HepG2 (cell line): ENCODE results near the gene ATG9A. TPM values are rescaled to one million over a fixed set of nuclear protein-coding genes. Genes with fewer than 3 reads are reported as not detected.

Experiments used
- ARNT2 ChIP-seq: sonication (generic); formaldehyde crosslinking; IDR thresholded peaks from 2 replicates; pipeline ENCODE4 v1.8.0; 2022; ENCODE audit warnings: mild to moderate bottlenecking, low read depth, missing genetic modification reagents, moderate library complexity
- BCL6 ChIP-seq: IDR thresholded peaks from 2 replicates; pipeline ENCODE4 v1.6.1; 2016; ENCODE audit warnings: missing genetic modification reagents, missing compliant biosample characterization
- CC2D1A ChIP-seq: sonication (generic); formaldehyde crosslinking; IDR thresholded peaks from 2 replicates; pipeline ENCODE4 v1.8.1; 2023; ENCODE audit warnings: mild to moderate bottlenecking, missing genetic modification reagents
- HMG20B ChIP-seq: conservative IDR thresholded peaks from 2 replicates; pipeline ENCODE4 v1.6.1; 2016; ENCODE audit warnings: missing genetic modification reagents, missing compliant biosample characterization
- HNRNPL ChIP-seq: fragments of 200-400 bp; formaldehyde crosslinking; IDR thresholded peaks from 2 replicates; pipeline ENCODE4 v1.6.1; 2017; ENCODE audit warnings: mild to moderate bottlenecking, low read depth, low read length
- KLF6 ChIP-seq: IDR thresholded peaks from 2 replicates; pipeline ENCODE4 v1.8.0; 2016; ENCODE audit warnings: missing biosample characterization, missing genetic modification reagents
- NFKB2 ChIP-seq: sonication (generic); formaldehyde crosslinking; IDR thresholded peaks from 2 replicates; pipeline ENCODE4 v1.4.0; 2020; ENCODE audit warnings: missing genetic modification reagents, borderline replicate concordance
- PATZ1 ChIP-seq: sonication (generic); formaldehyde crosslinking; IDR thresholded peaks from 2 replicates; pipeline ENCODE4 v1.4.0; 2020; ENCODE audit warnings: missing genetic modification reagents
- PHF21A ChIP-seq: sonication (generic); formaldehyde crosslinking; IDR thresholded peaks from 2 replicates; pipeline ENCODE4 v1.5.0; 2020; ENCODE audit warnings: mild to moderate bottlenecking, missing genetic modification reagents
- RFX5 ChIP-seq: IDR thresholded peaks from 2 replicates; pipeline ENCODE4 v1.6.1; 2011; ENCODE audit warnings: low read depth, low read length, improper control_type of control experiment
- SP5 ChIP-seq: IDR thresholded peaks from 2 replicates; pipeline ENCODE4 v1.6.1; 2016; ENCODE audit warnings: low read depth, borderline replicate concordance
- TAF1 ChIP-seq: sonication (generic); formaldehyde crosslinking; IDR thresholded peaks from 2 replicates; pipeline ENCODE4 v1.4.0; 2020; ENCODE audit warnings: missing genetic modification reagents
- TMF1 ChIP-seq: sonication (generic); formaldehyde crosslinking; IDR thresholded peaks from 2 replicates; pipeline ENCODE4 v1.8.1; 2022; ENCODE audit warnings: low read depth, missing genetic modification reagents
- ZBTB10 ChIP-seq: sonication (generic); formaldehyde crosslinking; IDR thresholded peaks from 2 replicates; pipeline ENCODE4 v1.4.0; 2020; ENCODE audit warnings: missing genetic modification reagents, borderline replicate concordance
- ZFP36 ChIP-seq: fragments of 150-350 bp; IDR thresholded peaks from 2 replicates; pipeline ENCODE4 v1.6.1; 2018; ENCODE audit warnings: borderline replicate concordance, low read length, low read depth; ENCODE audit not compliant: partially characterized antibody
- ZFP91 ChIP-seq: sonication (generic); formaldehyde crosslinking; IDR thresholded peaks from 2 replicates; pipeline ENCODE4 v1.9.0; 2022; ENCODE audit warnings: missing genetic modification reagents, mild to moderate bottlenecking, borderline replicate concordance
- ZNF224 ChIP-seq: sonication (generic); formaldehyde crosslinking; IDR thresholded peaks from 2 replicates; pipeline ENCODE4 v1.5.0; 2020; ENCODE audit warnings: mild to moderate bottlenecking, missing genetic modification reagents
- ZNF234 ChIP-seq: sonication (generic); formaldehyde crosslinking; conservative IDR thresholded peaks from 2 replicates; pipeline ENCODE4 v1.5.1; 2020; ENCODE audit warnings: mild to moderate bottlenecking, missing genetic modification reagents
- ZNF333 ChIP-seq: sonication (generic); formaldehyde crosslinking; IDR thresholded peaks from 2 replicates; pipeline ENCODE4 v1.4.0; 2020; ENCODE audit warnings: mild to moderate bottlenecking, missing genetic modification reagents, borderline replicate concordance
- ZNF776 ChIP-seq: sonication (generic); formaldehyde crosslinking; IDR thresholded peaks from 2 replicates; pipeline ENCODE4 v1.4.0; 2020; ENCODE audit warnings: mild to moderate bottlenecking, missing genetic modification reagents
- ZSCAN29 ChIP-seq: sonication (generic); formaldehyde crosslinking; conservative IDR thresholded peaks from 2 replicates; pipeline ENCODE4 v1.4.0; 2020; ENCODE audit warnings: mild to moderate bottlenecking, missing genetic modification reagents
- polyA plus RNA-seq, 8 experiments: library from polyadenylated mRNA; depleted of rRNA in 3 of 8; stranded (reverse) in 7 of 8; unstranded in 1 of 8; fragments of >200 nt; fragmentation: Illumina TruSeq in 4 of 8; extraction: Trizol in 4 of 8; gene quantifications; 2 replicates each; pipeline versions ENCODE4 v1.2.1 to v1.2.3, GENCODE V29; 2011 to 2016; ENCODE audit warnings: low read depth in 4 of 8, missing spikeins in 1 of 8, mixed read lengths in 1 of 8; ENCODE audit not compliant: insufficient read depth in 1 of 8
- total RNA-seq, 5 experiments: library from RNA; depleted of rRNA; stranded (reverse); fragments of >200 nt; fragmentation: Illumina TruSeq; extraction: Trizol; gene quantifications; 2 replicates each; pipeline ENCODE4 v1.2.3, GENCODE V29; 2016; ENCODE audit warnings: low read depth in 1 of 5

The ATG9A gene
- total and polyA plus RNA-seq, 2 of the 13 experiments (the other 11 are each of a cell fraction or from before 2014, with no cell fraction given) = 35.0 to 131 TPM

- TF ChIP-seq CC2D1A (CRISPR knock-in tag) = 0 out of 2 replicates have a peak, but pooled peaks have one; percentile 12
- TF ChIP-seq ZBTB10 = no peak
- TF ChIP-seq ZNF224 (CRISPR knock-in tag) = 0 out of 2 replicates have a peak, but pooled peaks have one; percentile 8
- TF ChIP-seq BCL6 = peak; percentile 20; the same call in 1 of the 2 replicates
- TF ChIP-seq ZFP91 = peak; percentile 67; the same call in 1 of the 2 replicates
- 0 out of 2 replicates have a peak, but pooled peaks have one; percentile 36 for TF ChIP-seq SP5
- peak; percentile 47; the same call in 1 of the 2 replicates for TF ChIP-seq ZNF333 (CRISPR knock-in tag)
- TF ChIP-seq NFKB2 (CRISPR knock-in tag) = peak; percentile 76; the same call in 1 of the 2 replicates
- peak; percentile 95; the same call in 1 of the 2 replicates for TF ChIP-seq ZNF776 (CRISPR knock-in tag)
- TF ChIP-seq ZFP36 = no peak
- TF ChIP-seq HMG20B (CRISPR knock-in tag) = peak; percentile 51; the same call in 1 of the 2 replicates
- TF ChIP-seq RFX5 = no peak
- TF ChIP-seq ZSCAN29 (CRISPR knock-in tag) = 0 out of 2 replicates have a peak, but pooled peaks have one; percentile 77
- TF ChIP-seq KLF6 (CRISPR knock-in tag) = peak; percentile 74; the same call in 1 of the 2 replicates
- TF ChIP-seq PHF21A (CRISPR knock-in tag) = peak; percentile 51; the same call in 1 of the 2 replicates
- peak; percentile 87 for TF ChIP-seq TAF1 (CRISPR knock-in tag)
- peak; percentile 59 for TF ChIP-seq TMF1 (CRISPR knock-in tag)
- TF ChIP-seq HNRNPL = peak; percentile 75
- peak; percentile 73 for TF ChIP-seq PATZ1
- no peak for TF ChIP-seq ZNF234
- peak; percentile 78 for TF ChIP-seq ARNT2
Measured at GRCh38 chr2:219177552-219178376, 51.7 kb downstream of the ATG9A start, which contains the start of gene RETREG2 (continued).
